MM.1S (cell line): ENCODE data around the gene PARP12.

ENCODE experiments used
- DNase-seq: peaks from one replicate; pipeline ENCODE4 v3.0.0-alpha.2; 2015
- H2AFZ ChIP-seq: fragments of 300-600 bp; sonication (generic); 2 replicates; pipeline ENCODE4 v1.6.0; 2016; ENCODE audit warnings: antibody characterized with exemption, low read length
- H3F3A ChIP-seq: fragments of 300-600 bp; sonication (generic); 2 replicates; pipeline ENCODE4 v1.6.1; 2016; ENCODE audit warnings: mild to moderate bottlenecking, antibody characterized with exemption, low read length, moderate library complexity, mixed read lengths; ENCODE audit not compliant: insufficient read depth
- H3K27ac ChIP-seq: fragments of 300-600 bp; sonication (generic); 2 replicates; pipeline ENCODE4 v1.5.1; 2016; ENCODE audit warnings: mild to moderate bottlenecking, low read length
- H3K27me3 ChIP-seq: fragments of 300-600 bp; sonication (generic); replicated peaks from 2 replicates; pipeline ENCODE4 v1.6.0; 2016; ENCODE audit warnings: low read length; ENCODE audit not compliant: insufficient read depth
- H3K36me3 ChIP-seq: fragments of 300-600 bp; sonication (generic); replicated peaks from 2 replicates; pipeline ENCODE4 v1.6.1; 2016; ENCODE audit warnings: mild to moderate bottlenecking, low read length, mixed read lengths; ENCODE audit not compliant: insufficient read depth
- H3K4me1 ChIP-seq: fragments of 300-600 bp; sonication (generic); 2 replicates; pipeline ENCODE4 v1.6.1; 2016; ENCODE audit warnings: low read length, mixed read lengths
- H3K4me2 ChIP-seq: fragments of 300-600 bp; sonication (generic); 2 replicates; pipeline ENCODE4 v1.6.0; 2016; ENCODE audit warnings: low read depth, low read length
- H3K4me3 ChIP-seq: fragments of 300-600 bp; sonication (generic); 2 replicates; pipeline ENCODE4 v1.5.1; 2016; ENCODE audit warnings: low read length, mixed read lengths
- H3K79me2 ChIP-seq: fragments of 300-600 bp; sonication (generic); 2 replicates; pipeline ENCODE4 v1.6.1; 2016; ENCODE audit warnings: mixed run types, low read length, mixed read lengths
- H3K9ac ChIP-seq: fragments of 300-600 bp; sonication (generic); 2 replicates; pipeline ENCODE4 v1.6.1; 2016; ENCODE audit warnings: low read length, mixed read lengths
- H3K9me2 ChIP-seq: fragments of 300-600 bp; sonication (generic); replicated peaks from 2 replicates; pipeline ENCODE4 v1.6.1; 2016; ENCODE audit warnings: mild to moderate bottlenecking, low read length, mixed read lengths; ENCODE audit not compliant: insufficient read depth
- H3K9me3 ChIP-seq: fragments of 300-600 bp; sonication (generic); replicated peaks from 2 replicates; pipeline ENCODE4 v1.6.1; 2016; ENCODE audit warnings: mild to moderate bottlenecking, low read length, mixed read lengths; ENCODE audit not compliant: insufficient read depth
- H4K20me1 ChIP-seq: fragments of 300-600 bp; sonication (generic); 2 replicates; pipeline ENCODE4 v1.6.1; 2016; ENCODE audit warnings: mild to moderate bottlenecking, low read length, moderate library complexity, mixed read lengths; ENCODE audit not compliant: insufficient read depth
- CTCF ChIP-seq: fragments of 300-600 bp; sonication (generic); IDR thresholded peaks from 2 replicates; pipeline ENCODE4 v1.5.1; 2016; ENCODE audit warnings: antibody characterized with exemption, low read length, mixed read lengths
- EZH2 ChIP-seq: fragments of 300-600 bp; sonication (generic); optimal IDR thresholded peaks from 2 replicates; pipeline ENCODE3; 2017; ENCODE audit warnings: low read depth, mild to moderate bottlenecking, antibody characterized with exemption, low read length, mixed read lengths
- EZH2phosphoT487 ChIP-seq: fragments of 300-600 bp; sonication (generic); IDR thresholded peaks from 2 replicates; pipeline ENCODE4 v1.6.1; 2018; ENCODE audit warnings: antibody characterized with exemption, low read length

The PARP12 gene

DNA sequence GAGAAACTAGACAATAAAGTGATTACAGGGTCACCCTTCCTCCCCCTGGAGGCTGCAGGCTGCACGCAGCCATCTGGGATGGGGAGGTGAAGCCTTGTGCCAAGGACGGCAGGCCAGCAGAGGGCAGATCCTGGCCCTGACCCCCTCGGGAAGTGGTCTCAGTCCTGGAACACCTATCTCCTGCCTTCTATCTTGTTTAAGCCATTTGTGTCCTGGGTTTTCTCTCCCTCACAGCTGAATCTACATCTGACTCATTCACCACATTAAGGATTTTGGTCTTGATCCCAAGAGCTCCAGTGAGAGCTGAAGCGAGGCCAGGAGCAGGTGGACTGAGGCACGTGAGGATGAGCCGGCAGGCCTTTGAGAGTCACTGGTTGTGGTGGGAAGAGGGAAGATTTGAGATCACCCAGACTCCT lies 16.4 kb upstream of the PARP12 start:
- Histone ChIP-seq H3K4me1 (no peaks in the 10 kb centered on the region), H3K4me2 (no peak overlapping the region), H3K9ac (no peak overlapping the region), H3K9me3 (no peaks in the 10 kb centered on the region), H3K9me2 (no peaks in the 10 kb centered on the region), H2AFZ (no peak overlapping the region), H3K4me3 (no peak overlapping the region), H3K27me3 (no peaks in the 10 kb centered on the region), H3K79me2 (no peaks in the 10 kb centered on the region), H3K36me3 (no peaks in the 10 kb centered on the region), H3K27ac (no peak overlapping the region), H4K20me1 (no peaks in the 10 kb centered on the region), H3F3A (no peaks in the 10 kb centered on the region)
- TF ChIP-seq CTCF = peak; percentile 23
- no peak for TF ChIP-seq EZH2
- no peak for TF ChIP-seq EZH2phosphoT487
- no peak for DNase-seq

DNA sequence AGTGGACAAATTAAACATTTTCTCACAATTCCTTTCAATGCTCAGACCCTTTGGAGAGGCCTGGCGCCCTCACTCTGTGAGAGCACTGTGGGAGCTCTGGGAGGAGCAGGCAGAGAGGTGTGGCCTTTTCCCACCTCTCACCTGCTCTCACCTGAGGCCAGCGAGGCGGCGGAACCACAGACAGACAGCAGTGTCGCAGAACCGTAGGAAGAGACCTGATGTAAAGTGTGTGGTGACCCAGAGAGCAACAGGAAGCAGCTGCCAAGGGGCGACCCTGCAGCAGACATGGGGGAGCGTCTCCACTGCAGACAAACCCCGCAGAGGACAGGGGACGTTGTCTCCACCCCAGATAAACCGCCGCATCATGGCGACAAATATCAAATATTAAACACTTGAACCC lies 15.6 kb upstream of the PARP12 start:
- Histone ChIP-seq H3K27me3 (no peaks in the 10 kb centered on the region), H3F3A (no peaks in the 10 kb centered on the region), H3K4me3 (no peak overlapping the region), H3K9me2 (no peaks in the 10 kb centered on the region), H4K20me1 (no peaks in the 10 kb centered on the region), H3K4me2 (no peak overlapping the region), H3K9ac (no peak overlapping the region), H3K4me1 (no peaks in the 10 kb centered on the region), H3K27ac (no peak overlapping the region), H2AFZ (no peak overlapping the region), H3K79me2 (no peaks in the 10 kb centered on the region), H3K9me3 (no peaks in the 10 kb centered on the region), H3K36me3 (no peaks in the 10 kb centered on the region)
- TF ChIP-seq CTCF (no peak), EZH2 (no peak), EZH2phosphoT487 (no peak)
- no peak for DNase-seq

DNA sequence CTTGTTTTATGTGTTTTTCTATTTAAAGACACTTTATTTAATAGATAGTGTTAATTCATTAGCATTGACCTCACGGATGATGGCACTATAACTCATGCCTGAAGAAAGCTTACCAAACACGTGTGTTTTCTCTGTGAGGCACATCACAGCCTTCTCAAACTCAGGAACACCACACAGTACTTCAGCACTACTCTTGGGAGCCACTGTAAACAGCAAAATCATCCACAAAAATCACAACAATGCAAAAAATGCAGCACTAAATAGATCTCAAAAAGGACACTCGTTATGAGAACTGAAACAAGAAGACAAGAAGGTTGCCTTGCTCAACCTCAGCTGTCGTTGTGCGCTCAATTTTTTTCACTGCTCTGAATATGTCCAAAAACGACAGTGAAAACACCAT lies 12.0 kb upstream of the PARP12 start:
- Histone ChIP-seq H3K4me3 (no peak overlapping the region), H3K9me2 (no peaks in the 10 kb centered on the region), H3K79me2 (no peaks in the 10 kb centered on the region), H3K4me2 (no peak overlapping the region), H3K9ac (no peak overlapping the region), H3K27me3 (no peaks in the 10 kb centered on the region), H3K27ac (no peak overlapping the region), H3K4me1 (no peaks in the 10 kb centered on the region), H3F3A (no peaks in the 10 kb centered on the region), H3K36me3 (no peaks in the 10 kb centered on the region), H3K9me3 (no peaks in the 10 kb centered on the region), H2AFZ (no peak overlapping the region), H4K20me1 (no peaks in the 10 kb centered on the region)
- DNase-seq = no peak
- TF ChIP-seq EZH2 (no peak), EZH2phosphoT487 (no peak), CTCF (no peak)
